KOPT-K1 (cell line): Measurements from ENCODE around the gene CYTH4.

Experiments
- H3K27ac ChIP-seq: fragments of 200-600 bp; sonication (generic); 2 replicates; pipeline ENCODE4 v1.5.1; 2016; ENCODE audit warnings: antibody characterized with exemption, mild to moderate bottlenecking, low read depth, low read length; ENCODE audit not compliant: poor library complexity, severe bottlenecking
- H3K36me3 ChIP-seq: fragments of 200-600 bp; sonication (generic); 2 replicates; pipeline ENCODE4 v1.5.1; 2017; ENCODE audit warnings: antibody characterized with exemption, mild to moderate bottlenecking, low read length, moderate library complexity; ENCODE audit not compliant: insufficient read depth
- H3K9me3 ChIP-seq: fragments of 200-600 bp; sonication (generic); 2 replicates; pipeline ENCODE4 v1.5.1; 2017; ENCODE audit warnings: antibody characterized with exemption, low read length, mild to moderate bottlenecking; ENCODE audit not compliant: insufficient read depth, poor library complexity, severe bottlenecking

Gene CYTH4

DNA sequence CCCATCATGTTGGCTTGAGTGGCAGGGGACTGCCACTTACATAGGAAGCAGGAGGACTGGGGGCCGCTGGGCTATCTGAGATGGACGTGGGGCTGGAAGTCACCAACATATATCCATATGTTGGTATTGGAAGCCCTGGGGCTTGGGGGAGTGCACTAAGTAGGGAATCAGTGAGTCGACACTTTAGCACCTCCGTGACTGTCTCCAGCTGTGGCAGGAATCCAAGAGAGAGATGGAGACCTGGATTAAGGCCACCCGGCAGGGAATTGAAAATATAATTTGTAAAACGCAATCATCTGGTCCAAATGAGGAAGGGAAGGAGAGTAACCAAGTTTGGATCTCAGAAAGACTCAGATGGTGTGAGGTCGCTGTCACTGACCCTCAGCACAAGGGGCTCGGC, 76.6 kb downstream of the CYTH4 start:
- peaks cover 4% of the 10 kb centered on the region for H3K9me3 ChIP-seq
- no peak overlapping the region for H3K27ac ChIP-seq
- H3K36me3 ChIP-seq: no peaks in the 10 kb centered on the region

DNA sequence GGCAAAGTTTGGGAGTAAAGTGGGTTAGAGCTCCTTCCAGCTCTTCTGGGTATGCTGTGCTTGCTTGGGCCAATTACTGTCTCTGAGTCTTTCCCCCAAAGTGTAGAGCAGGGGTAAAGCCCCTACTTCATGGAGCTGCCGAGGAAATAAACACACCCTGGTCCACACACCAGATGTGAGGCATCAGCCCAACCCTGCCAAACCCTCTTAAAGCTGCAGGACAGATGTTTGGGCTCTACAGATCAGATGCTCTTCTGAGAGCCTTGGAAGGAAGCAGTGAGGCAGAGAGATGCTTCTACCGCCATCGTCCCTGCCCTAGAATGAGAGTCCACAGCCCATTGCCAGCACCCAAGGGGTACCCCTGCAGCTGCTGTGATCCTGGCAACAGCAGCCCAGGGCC, 80.3 kb downstream of the CYTH4 start:
- no peaks in the 10 kb centered on the region for H3K9me3 ChIP-seq
- H3K36me3 ChIP-seq: no peaks in the 10 kb centered on the region
- no peak overlapping the region for H3K27ac ChIP-seq

DNA sequence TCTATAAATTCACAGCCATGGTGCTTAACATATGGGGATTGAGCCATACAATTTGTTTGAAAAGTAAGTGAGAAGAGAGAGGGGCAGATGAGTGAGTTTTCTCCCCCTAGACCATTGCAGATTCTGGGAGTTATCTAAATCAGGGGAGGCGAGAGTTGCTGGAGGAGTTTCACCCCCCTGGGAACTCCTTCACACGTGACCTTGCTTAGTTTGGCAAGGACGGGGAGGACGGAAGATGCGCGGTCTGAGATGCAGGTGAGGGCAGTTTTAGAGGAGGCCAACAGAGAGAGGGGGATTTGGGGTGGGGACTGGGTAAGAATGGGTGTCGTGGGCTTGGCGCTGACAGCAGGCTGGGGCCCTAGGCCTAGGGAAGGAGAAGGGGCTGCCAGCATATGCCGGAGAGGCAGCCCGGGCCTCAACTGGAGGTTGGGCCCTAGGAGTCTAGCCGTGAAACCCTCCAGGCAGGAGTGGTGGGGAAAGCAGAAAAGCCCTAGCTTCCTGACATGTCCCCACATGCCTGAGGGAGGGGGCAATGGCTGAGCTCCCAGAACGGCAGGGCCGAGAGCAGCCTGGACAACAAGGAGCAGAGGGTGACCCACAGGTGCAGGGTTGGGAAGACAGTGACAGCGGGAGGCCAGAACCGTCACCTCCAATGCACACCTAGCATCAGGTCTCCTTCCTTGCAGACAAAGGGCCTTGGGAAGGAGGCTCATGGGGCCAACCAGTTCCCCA, 81.1 kb downstream of the CYTH4 start:
- Histone ChIP-seq H3K36me3 (no peaks in the 10 kb centered on the region), H3K9me3 (no peaks in the 10 kb centered on the region), H3K27ac (no peak overlapping the region)
